OCI-LY3 (cell line): Measurements from ENCODE around the gene DYRK1B.

Experiments
- H2AFZ ChIP-seq: fragments of 200-600, 300-600 bp; shearing (Covaris generic); 2 replicates; pipeline ENCODE4 v1.6.0; 2014; ENCODE audit warnings: antibody characterized with exemption, low read depth, low read length
- H3K27ac ChIP-seq: fragments of 200-600, 300-600 bp; sonication (generic); 2 replicates; pipeline ENCODE4 v1.5.1; 2014; ENCODE audit warnings: mild to moderate bottlenecking, low read length, moderate library complexity, mixed read lengths
- H3K27me3 ChIP-seq: fragments of 200-600, 300-600 bp; sonication (generic); 2 replicates; pipeline ENCODE4 v1.6.1; 2014; ENCODE audit warnings: low read depth, low read length, mixed read lengths
- H3K36me3 ChIP-seq: fragments of 200-600, 300-600 bp; sonication (generic); replicated peaks from 2 replicates; pipeline ENCODE3; 2014; ENCODE audit warnings: low read depth, low read length, mixed read lengths
- H3K4me1 ChIP-seq: fragments of 300-600, 200-600 bp; sonication (generic); 2 replicates; pipeline ENCODE4 v1.6.1; 2014; ENCODE audit warnings: low read length, mixed read lengths
- H3K4me2 ChIP-seq: fragments of 200-600, 300-600 bp; sonication (generic); 2 replicates; pipeline ENCODE4 v1.6.1; 2014; ENCODE audit warnings: low read length, mixed read lengths
- H3K4me3 ChIP-seq: fragments of 300-600, 200-600 bp; sonication (generic); 2 replicates; pipeline ENCODE4 v1.5.1; 2014; ENCODE audit warnings: antibody characterized with exemption, mild to moderate bottlenecking, low read length, moderate library complexity
- H3K79me2 ChIP-seq: fragments of 300-600, 200-600 bp; shearing (Covaris generic); 2 replicates; pipeline ENCODE4 v1.6.1; 2014; ENCODE audit warnings: mild to moderate bottlenecking, low read length, mixed read lengths
- H3K9ac ChIP-seq: fragments of 300-600, 200-600 bp; shearing (Covaris generic); 2 replicates; pipeline ENCODE4 v1.6.0; 2014; ENCODE audit warnings: mild to moderate bottlenecking, low read length, moderate library complexity
- H3K9me3 ChIP-seq: fragments of 200-600, 300-600 bp; shearing (Covaris generic); 2 replicates; pipeline ENCODE4 v1.6.1; 2014; ENCODE audit warnings: low read length, mixed read lengths; ENCODE audit not compliant: insufficient read depth
- H4K20me1 ChIP-seq: fragments of 200-600, 300-600 bp; sonication (generic); 2 replicates; pipeline ENCODE4 v1.6.1; 2016; ENCODE audit warnings: low read length, mixed read lengths; ENCODE audit not compliant: insufficient read depth
- CTCF ChIP-seq: fragments of 200-600, 300-600 bp; sonication (generic); IDR thresholded peaks from 2 replicates; pipeline ENCODE4 v1.5.1; 2014; ENCODE audit warnings: antibody characterized with exemption, low read length, low read depth
- EZH2phosphoT487 ChIP-seq: fragments of 200-600 bp; shearing (Covaris generic); IDR thresholded peaks from 2 replicates; pipeline ENCODE4 v1.6.1; 2018; ENCODE audit warnings: antibody characterized with exemption, mixed run types, low read depth

DYRK1B gene

GRCh38 chr19:39823686-39824085 is 10.3 kb downstream of the DYRK1B start:
- no peak overlapping the region for H3K4me3 ChIP-seq
- H3K9me3 ChIP-seq = no peaks in the 10 kb centered on the region
- H3K79me2 ChIP-seq = no peaks in the 10 kb centered on the region
- H3K36me3 ChIP-seq = peaks cover 44% of the 10 kb centered on the region
- TF ChIP-seq CTCF = no peak
- no peak for TF ChIP-seq EZH2phosphoT487
- no peak overlapping the region for H3K4me2 ChIP-seq
- H3K9ac ChIP-seq = no peak overlapping the region
- H2AFZ ChIP-seq = no peak overlapping the region
- H3K27ac ChIP-seq = no peak overlapping the region
- no peaks in the 10 kb centered on the region for H3K27me3 ChIP-seq
- H3K4me1 ChIP-seq = peaks cover 6% of the 10 kb centered on the region
- no peaks in the 10 kb centered on the region for H4K20me1 ChIP-seq

DNA sequence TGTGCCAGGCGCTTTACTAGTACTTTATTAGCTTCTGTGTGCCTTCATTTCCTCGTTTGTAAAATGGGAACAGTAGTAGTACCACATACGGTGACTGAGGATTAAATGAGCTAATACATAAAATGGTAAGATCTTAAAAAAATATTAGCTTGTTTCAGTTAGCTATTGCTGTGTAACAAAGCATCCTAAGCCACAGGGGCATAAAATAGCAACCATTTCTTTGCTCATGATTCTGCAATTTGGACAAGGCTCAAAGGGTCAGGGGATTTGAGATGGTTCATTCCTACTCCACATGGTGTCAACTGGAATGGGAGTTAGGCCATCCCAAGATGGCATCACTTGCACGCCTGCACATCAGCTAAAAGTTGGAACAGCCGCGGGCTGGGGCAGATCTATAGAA is 13.3 kb downstream of the DYRK1B start:
- Histone ChIP-seq H4K20me1 (no peaks in the 10 kb centered on the region), H3K4me2 (no peak overlapping the region), H3K9me3 (no peaks in the 10 kb centered on the region), H3K27ac (no peak overlapping the region), H2AFZ (no peak overlapping the region), H3K36me3 (peaks cover 39% of the 10 kb centered on the region), H3K9ac (no peak overlapping the region), H3K4me3 (no peak overlapping the region), H3K79me2 (no peaks in the 10 kb centered on the region), H3K27me3 (no peaks in the 10 kb centered on the region), H3K4me1 (peaks cover 10% of the 10 kb centered on the region)
- TF ChIP-seq CTCF (no peak), EZH2phosphoT487 (no peak)

- H2AFZ ChIP-seq = no peak overlapping the region
- no peaks in the 10 kb centered on the region for H3K27me3 ChIP-seq
- no peaks in the 10 kb centered on the region for H3K9me3 ChIP-seq
- no peak overlapping the region for H3K27ac ChIP-seq
- no peak overlapping the region for H3K9ac ChIP-seq
- H3K4me2 ChIP-seq = no peak overlapping the region
- peaks cover 10% of the 10 kb centered on the region for H3K4me1 ChIP-seq
- no peaks in the 10 kb centered on the region for H3K79me2 ChIP-seq
- TF ChIP-seq CTCF (no peak), EZH2phosphoT487 (no peak)
- no peak overlapping the region for H3K4me3 ChIP-seq
- H4K20me1 ChIP-seq = no peaks in the 10 kb centered on the region
- peaks cover 30% of the 10 kb centered on the region for H3K36me3 ChIP-seq
Observed at GRCh38 chr19:39819786-39820185, 14.2 kb downstream of the DYRK1B start.

- H3K4me2 ChIP-seq = no peak overlapping the region
- H3K27ac ChIP-seq = no peak overlapping the region
Observed at GRCh38 chr19:39818626-39819097, 15.3 kb downstream of the DYRK1B start.

More at GRCh38 chr19:39818626-39819097, 15.3 kb downstream of the DYRK1B start:
- no peaks in the 10 kb centered on the region for H3K79me2 ChIP-seq
- no peak overlapping the region for H2AFZ ChIP-seq
- H3K9me3 ChIP-seq = no peaks in the 10 kb centered on the region
- H3K9ac ChIP-seq = no peak overlapping the region
- H3K36me3 ChIP-seq = peaks cover 23% of the 10 kb centered on the region
- H3K4me1 ChIP-seq = peaks cover 10% of the 10 kb centered on the region
- no peak overlapping the region for H3K4me3 ChIP-seq
- no peaks in the 10 kb centered on the region for H3K27me3 ChIP-seq
- TF ChIP-seq EZH2phosphoT487 (no peak), CTCF (no peak)
- no peaks in the 10 kb centered on the region for H4K20me1 ChIP-seq
